Mesendoderm (in vitro differentiated cells): ENCODE data around the gene KYNU.
A peak's percentile ranks its signal among the peaks of the same experiment; 100 is the strongest.

Experiments
- DNase-seq: peaks from one replicate; pipeline ENCODE4 v3.0.0; 2013
- H2AK5ac ChIP-seq: 2 replicates; pipeline ENCODE4 v1.6.1; 2013; ENCODE audit warnings: low read length, inconsistent platforms
- H2BK120ac ChIP-seq: 2 replicates; pipeline ENCODE4 v1.6.1; 2013; ENCODE audit warnings: low read depth, mild to moderate bottlenecking, low read length, moderate library complexity, mixed read lengths
- H2BK15ac ChIP-seq: replicated peaks from 2 replicates; pipeline ENCODE4 v1.6.1; 2013; ENCODE audit warnings: low read depth, mild to moderate bottlenecking, moderate library complexity
- H2BK5ac ChIP-seq: 2 replicates; pipeline ENCODE4 v1.6.1; 2013; ENCODE audit warnings: low read length, inconsistent platforms
- H3K18ac ChIP-seq: 2 replicates; pipeline ENCODE4 v1.6.1; 2013; ENCODE audit warnings: mild to moderate bottlenecking, low read length, mixed read lengths
- H3K23ac ChIP-seq: one replicate; pipeline ENCODE4 v1.6.1; 2013; ENCODE audit warnings: low read length
- H3K27ac ChIP-seq: 2 replicates; pipeline ENCODE4 v1.5.1; 2013; ENCODE audit warnings: low read depth, mild to moderate bottlenecking, inconsistent platforms, low read length, moderate library complexity
- H3K27me3 ChIP-seq: 2 replicates; pipeline ENCODE4 v1.6.1; 2013; ENCODE audit warnings: low read length, control low read depth, mild to moderate bottlenecking, inconsistent platforms; ENCODE audit not compliant: insufficient read depth, poor library complexity
- H3K36me3 ChIP-seq: 2 replicates; pipeline ENCODE4 v1.6.1; 2013; ENCODE audit warnings: low read length, inconsistent platforms; ENCODE audit not compliant: control insufficient read depth, insufficient read depth
- H3K4ac ChIP-seq: one replicate; pipeline ENCODE4 v1.6.1; 2013; ENCODE audit warnings: low read depth, mild to moderate bottlenecking, low read length, moderate library complexity
- H3K4me1 ChIP-seq: 2 replicates; pipeline ENCODE4 v1.6.1; 2013; ENCODE audit warnings: low read depth, low read length, inconsistent platforms; ENCODE audit not compliant: control insufficient read depth
- H3K4me2 ChIP-seq: 2 replicates; pipeline ENCODE4 v1.6.1; 2013; ENCODE audit warnings: low read length
- H3K4me3 ChIP-seq: 2 replicates; pipeline ENCODE4 v1.5.1; 2013; ENCODE audit warnings: mild to moderate bottlenecking, low read length
- H3K56ac ChIP-seq: one replicate; pipeline ENCODE4 v1.6.1; 2013; ENCODE audit warnings: low read length
- H3K79me1 ChIP-seq: 2 replicates; pipeline ENCODE4 v1.6.1; 2013; ENCODE audit warnings: low read length, inconsistent platforms
- H3K79me2 ChIP-seq: 2 replicates; pipeline ENCODE4 v1.6.1; 2013; ENCODE audit warnings: mild to moderate bottlenecking, low read length; ENCODE audit not compliant: control insufficient read depth, insufficient read depth
- H3K9ac ChIP-seq: 2 replicates; pipeline ENCODE4 v1.6.1; 2013; ENCODE audit warnings: low read length, inconsistent platforms
- H4K5ac ChIP-seq: one replicate; pipeline ENCODE4 v1.6.1; 2013; ENCODE audit warnings: low read length
- H4K8ac ChIP-seq: one replicate; pipeline ENCODE4 v1.6.1; 2013; ENCODE audit warnings: low read depth, mild to moderate bottlenecking, control low read depth, low read length, moderate library complexity
- WGBS: extraction: QIAGEN DNeasy Blood & Tissue Kit; methylation state at CpG from one replicate; pipeline ENCODE4 v1.1.7; 2013; ENCODE audit warnings: low lambda C conversion rate, missing lambda C conversion rate; ENCODE audit not compliant: insufficient coverage; ENCODE audit errors: extremely low coverage; 5-methylcytosine and 5-hydroxymethylcytosine counted together

KYNU gene

DNA sequence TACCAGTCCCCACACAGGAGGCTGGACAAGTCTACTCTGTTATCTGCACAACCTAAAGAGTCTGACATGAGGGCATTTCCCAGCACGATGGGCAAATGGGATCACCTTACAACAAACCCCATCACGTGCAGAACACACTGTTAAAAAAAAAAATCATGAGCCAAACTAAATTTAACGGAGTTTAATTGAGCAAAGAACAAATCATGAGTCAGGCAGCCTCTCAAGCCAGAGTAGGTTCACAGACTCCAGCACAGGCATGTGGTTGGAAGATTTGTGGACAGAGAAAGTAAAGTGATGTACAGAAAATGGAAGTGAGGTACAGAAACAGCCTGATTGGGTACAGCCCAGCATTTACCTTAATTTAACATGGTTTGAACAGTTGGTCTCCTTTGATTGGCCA lies 59.9 kb downstream of the KYNU start:
- Histone ChIP-seq H2BK15ac (no peak overlapping the region), H3K4me3 (no peak overlapping the region), H3K27ac (no peak overlapping the region), H3K27me3 (no peaks in the 10 kb centered on the region), H3K23ac (no peak overlapping the region), H2AK5ac (no peak overlapping the region), H3K79me1 (no peaks in the 10 kb centered on the region), H3K56ac (no peak overlapping the region), H4K8ac (no peak overlapping the region), H3K79me2 (no peaks in the 10 kb centered on the region), H3K4ac (no peak overlapping the region), H3K4me2 (no peak overlapping the region), H2BK5ac (no peak overlapping the region), H3K4me1 (no peaks in the 10 kb centered on the region), H4K5ac (no peak overlapping the region), H3K18ac (no peak overlapping the region), H2BK120ac (no peak overlapping the region), H3K36me3 (no peaks in the 10 kb centered on the region), H3K9ac (no peak overlapping the region)
- no peak for DNase-seq
- no CpG with 5 or more reads among the region's 3 CpGs for WGBS

DNA sequence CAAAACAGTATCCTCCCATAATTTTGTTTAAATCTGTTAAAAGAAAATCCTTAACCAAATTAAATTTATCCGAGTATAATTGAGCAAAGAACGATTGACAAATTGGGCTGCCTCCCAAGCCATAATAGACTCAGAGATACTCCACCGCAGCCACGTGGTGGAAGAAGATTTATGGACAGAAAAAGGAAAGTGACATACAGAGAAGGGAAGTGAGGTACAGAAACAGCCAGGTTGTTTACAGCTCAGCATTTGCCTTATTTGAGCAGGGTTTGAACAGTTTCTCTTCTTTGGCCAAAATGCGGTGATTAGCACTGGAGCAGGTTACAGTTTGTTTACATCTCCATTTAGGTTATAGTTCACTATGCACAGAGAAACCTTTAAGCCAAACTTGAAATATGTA lies 60.8 kb downstream of the KYNU start:
- no peak overlapping the region for H3K18ac ChIP-seq
- no peak overlapping the region for H3K9ac ChIP-seq
- no peak for DNase-seq
- no peak overlapping the region for H3K56ac ChIP-seq
- WGBS: no CpG with 5 or more reads among the region's 5 CpGs
- H3K23ac ChIP-seq: no peak overlapping the region
- no peak overlapping the region for H3K4ac ChIP-seq
- no peaks in the 10 kb centered on the region for H3K79me1 ChIP-seq
- no peak overlapping the region for H3K27ac ChIP-seq
- no peak overlapping the region for H2AK5ac ChIP-seq
- no peak overlapping the region for H2BK15ac ChIP-seq
- no peaks in the 10 kb centered on the region for H3K4me1 ChIP-seq
- H4K8ac ChIP-seq: no peak overlapping the region
- H2BK120ac ChIP-seq: no peak overlapping the region
- no peaks in the 10 kb centered on the region for H3K79me2 ChIP-seq
- no peak overlapping the region for H2BK5ac ChIP-seq
- no peaks in the 10 kb centered on the region for H3K27me3 ChIP-seq
- no peak overlapping the region for H3K4me3 ChIP-seq
- H3K4me2 ChIP-seq: no peak overlapping the region
- no peak overlapping the region for H4K5ac ChIP-seq
- no peaks in the 10 kb centered on the region for H3K36me3 ChIP-seq

DNA sequence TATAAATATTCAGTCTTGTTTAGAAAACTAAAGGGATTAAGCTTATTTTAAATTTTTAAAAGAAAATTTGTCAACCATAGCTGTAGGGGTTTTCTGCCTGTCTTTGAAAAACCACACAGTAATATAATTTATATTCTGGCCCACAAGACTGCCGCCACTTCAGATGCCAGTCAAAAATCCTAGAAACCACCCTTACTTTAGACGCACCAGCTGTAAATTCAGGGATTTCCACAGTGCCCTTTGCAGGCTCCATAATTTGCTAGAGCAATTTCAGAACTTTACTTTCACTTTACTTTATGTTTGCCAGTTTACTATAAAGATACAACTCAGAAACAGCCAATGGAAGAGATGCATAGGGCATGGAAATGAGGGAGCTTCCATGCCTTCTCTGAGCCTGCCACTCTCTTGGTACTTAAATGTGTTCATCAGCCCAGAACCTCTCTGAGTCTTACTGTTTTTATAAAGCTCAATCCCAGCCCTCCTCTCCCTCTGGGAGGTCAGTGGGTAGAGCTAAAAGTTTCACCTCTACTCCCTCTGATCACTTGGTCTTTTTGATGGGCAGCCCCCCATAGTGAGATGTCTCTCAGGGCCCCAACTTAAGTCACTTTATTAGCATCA lies 63.3 kb downstream of the KYNU start:
- Histone ChIP-seq H2AK5ac (no peak overlapping the region), H4K5ac (no peak overlapping the region), H3K27ac (no peak overlapping the region), H2BK5ac (no peak overlapping the region), H3K18ac (no peak overlapping the region), H2BK15ac (no peak overlapping the region), H3K23ac (no peak overlapping the region), H3K27me3 (no peaks in the 10 kb centered on the region), H3K56ac (no peak overlapping the region), H2BK120ac (no peak overlapping the region), H3K9ac (no peak overlapping the region), H3K79me1 (no peaks in the 10 kb centered on the region), H3K4me3 (no peak overlapping the region), H3K4me1 (no peaks in the 10 kb centered on the region), H3K4me2 (no peak overlapping the region), H3K79me2 (no peaks in the 10 kb centered on the region), H4K8ac (no peak overlapping the region), H3K4ac (no peak overlapping the region), H3K36me3 (no peaks in the 10 kb centered on the region)
- no peak for DNase-seq
- no CpG with 5 or more reads among the region's 2 CpGs for WGBS

DNA sequence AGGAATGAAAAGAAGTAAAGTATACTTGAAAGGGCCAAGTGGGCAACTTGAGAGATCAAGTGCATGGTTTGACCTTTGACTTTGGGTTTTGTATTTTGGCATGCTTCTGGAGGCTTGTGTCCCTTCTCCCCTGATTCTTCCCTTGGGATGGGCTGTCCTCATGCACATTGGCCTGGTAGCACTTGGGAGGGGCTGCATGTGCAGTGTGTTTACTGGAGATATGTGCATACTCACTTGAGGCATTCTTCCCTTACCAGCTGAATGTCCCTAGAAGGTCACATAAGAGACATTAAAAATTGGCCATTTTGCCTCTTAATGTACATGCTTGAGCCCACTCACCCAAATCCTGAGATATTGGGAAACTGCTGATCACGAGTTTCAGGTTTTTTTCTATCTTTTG lies 65.2 kb downstream of the KYNU start:
- H3K9ac ChIP-seq: no peak overlapping the region
- H3K23ac ChIP-seq: no peak overlapping the region
- no peak overlapping the region for H2AK5ac ChIP-seq
- H3K18ac ChIP-seq: no peak overlapping the region
- H4K8ac ChIP-seq: no peak overlapping the region
- no peak overlapping the region for H3K4ac ChIP-seq
- no peak overlapping the region for H3K27ac ChIP-seq
- no peaks in the 10 kb centered on the region for H3K4me1 ChIP-seq
- H2BK15ac ChIP-seq: no peak overlapping the region
- no peak overlapping the region for H3K56ac ChIP-seq
- no peak overlapping the region for H3K4me2 ChIP-seq
- H3K27me3 ChIP-seq: no peaks in the 10 kb centered on the region
- no peak overlapping the region for H4K5ac ChIP-seq
- H2BK5ac ChIP-seq: no peak overlapping the region
- H3K79me2 ChIP-seq: no peaks in the 10 kb centered on the region
- no peak for DNase-seq
- H3K4me3 ChIP-seq: no peak overlapping the region
- no peaks in the 10 kb centered on the region for H3K79me1 ChIP-seq
- no peak overlapping the region for H2BK120ac ChIP-seq
- H3K36me3 ChIP-seq: no peaks in the 10 kb centered on the region
- WGBS: no CpG with 5 or more reads among the region's 1 CpG

- Histone ChIP-seq H4K5ac (no peak overlapping the region), H3K4me1 (no peaks in the 10 kb centered on the region), H3K56ac (no peak overlapping the region), H4K8ac (no peak overlapping the region), H3K27me3 (no peaks in the 10 kb centered on the region), H2BK120ac (no peak overlapping the region), H3K36me3 (no peaks in the 10 kb centered on the region), H3K4me3 (no peak overlapping the region), H3K4me2 (no peak overlapping the region), H3K79me2 (no peaks in the 10 kb centered on the region), H2BK5ac (no peak overlapping the region), H2BK15ac (no peak overlapping the region), H3K18ac (no peak overlapping the region), H3K4ac (no peak overlapping the region), H3K23ac (no peak overlapping the region), H3K79me1 (no peaks in the 10 kb centered on the region), H3K27ac (no peak overlapping the region), H2AK5ac (no peak overlapping the region), H3K9ac (no peak overlapping the region)
- DNase-seq: peak; percentile 21
Observed at GRCh38 chr2:142944264-142944663, 66.8 kb downstream of the KYNU start.

- Histone ChIP-seq H2BK15ac (no peak overlapping the region), H3K79me2 (no peaks in the 10 kb centered on the region), H3K23ac (no peak overlapping the region), H3K4me1 (no peaks in the 10 kb centered on the region), H3K18ac (no peak overlapping the region), H3K4me2 (no peak overlapping the region), H3K4me3 (no peak overlapping the region), H3K56ac (no peak overlapping the region), H2BK5ac (no peak overlapping the region), H3K36me3 (no peaks in the 10 kb centered on the region), H4K5ac (no peak overlapping the region), H3K9ac (no peak overlapping the region), H3K27ac (no peak overlapping the region), H4K8ac (no peak overlapping the region), H2AK5ac (no peak overlapping the region), H3K4ac (no peak overlapping the region), H3K27me3 (no peaks in the 10 kb centered on the region), H2BK120ac (no peak overlapping the region), H3K79me1 (no peaks in the 10 kb centered on the region)
- DNase-seq: no peak
Observed at GRCh38 chr2:142944721-142945120, 67.3 kb downstream of the KYNU start.
